GM12878 (cell line): ENCODE measurements around the gene GPR68. TPM values are rescaled to one million over a fixed set of nuclear protein-coding genes. Genes with fewer than 3 reads are reported as not detected.

ENCODE experiments used
- ATAC-seq: fragments of 200-7000 bp; cut with Tn5 transposase; 3 replicates; pipeline ENCODE4 v1.9.1; 2020; ENCODE audit warnings: mild to moderate bottlenecking, moderate library complexity
- BruUV-seq: library from RNA; stranded (reverse); fragments of 400-500 nt; replicated peaks from 2 replicates; lab custom pipeline; 2021; lab: Mats Ljungman, UMichigan
- CTCF ChIA-PET: fragments of 300-600 bp; sonication (Branson Sonifier 250); formaldehyde crosslinking; extraction: SDS; loops from one replicate; lab custom pipeline; 2021; ENCODE audit warnings: inconsistent platforms; lab: Yijun Ruan, JAX
- POLR2A ChIA-PET: fragments of 350-600 bp; formaldehyde crosslinking; extraction: SDS; loops from one replicate; lab custom pipeline; 2021; ENCODE audit warnings: inconsistent platforms; lab: Charles Lee
- RAD21 ChIA-PET: fragments of 300-600 bp; sonication (Branson Sonifier 250); formaldehyde crosslinking; loops from one replicate; lab custom pipeline; 2023; ENCODE audit warnings: antibody characterized with exemption; ENCODE audit not compliant: unreplicated experiment; lab: Charles Lee
- SMC1A ChIA-PET: fragments of 300-600 bp; sonication (Branson Sonifier 250); formaldehyde crosslinking; loops from one replicate; lab custom pipeline; 2023; ENCODE audit not compliant: unreplicated experiment, uncharacterized antibody; lab: Charles Lee
- DNase-seq: peaks from one replicate; pipeline ENCODE4 v3.0.0-alpha.2; 2011; ENCODE audit warnings: low read depth, low spot score
- FAIRE-seq: peaks from 3 replicates; lab custom pipeline; 2011; peaks lifted over from hg19 to GRCh38; lab: Jason Lieb, UNC
- H2AFZ ChIP-seq: 2 replicates; pipeline ENCODE4 v1.6.0; 2011; ENCODE audit warnings: low read depth, low read length, control low read depth; ENCODE audit not compliant: control insufficient read depth
- H3K27ac ChIP-seq: 2 replicates; pipeline ENCODE4 v1.5.1; 2011; ENCODE audit warnings: control low read depth; ENCODE audit not compliant: control insufficient read depth, insufficient read depth
- H3K27me3 ChIP-seq, 2 experiments: replicated peaks in 1 of 2; 2 replicates each; pipeline versions ENCODE4 v1.6.0 to v1.6.1; 2011; ENCODE audit warnings: low read length in 1 of 2; ENCODE audit not compliant: control insufficient read depth in 2 of 2, insufficient read depth in 2 of 2
- H3K36me3 ChIP-seq, 2 experiments: 2 replicates each; pipeline ENCODE4 v1.5.1; 2011; ENCODE audit warnings: low read length in 1 of 2; ENCODE audit not compliant: control insufficient read depth in 2 of 2, insufficient read depth in 2 of 2
- H3K4me1 ChIP-seq: 2 replicates; pipeline ENCODE4 v1.6.1; 2011; ENCODE audit warnings: mild to moderate bottlenecking, low read length, moderate library complexity, mixed read lengths; ENCODE audit not compliant: control insufficient read depth, insufficient read depth
- H3K4me2 ChIP-seq: 2 replicates; pipeline ENCODE4 v1.6.0; 2011; ENCODE audit warnings: control low read depth; ENCODE audit not compliant: control insufficient read depth, insufficient read depth
- H3K4me3 ChIP-seq: fragments of 200-600 bp; sonication (generic); 2 replicates; pipeline ENCODE4 v1.5.1; 2016
- H3K79me2 ChIP-seq: 2 replicates; pipeline ENCODE4 v1.6.0; 2011; ENCODE audit warnings: low read length; ENCODE audit not compliant: control insufficient read depth, insufficient read depth
- H3K9ac ChIP-seq: 2 replicates; pipeline ENCODE4 v1.8.0; 2011; ENCODE audit warnings: low read length, control low read depth, mixed read lengths; ENCODE audit not compliant: control insufficient read depth, insufficient read depth
- H3K9me3 ChIP-seq: replicated peaks from 3 replicates; pipeline ENCODE4 v1.5.1; 2011; ENCODE audit warnings: mild to moderate bottlenecking, low read length; ENCODE audit not compliant: control insufficient read depth, insufficient read depth
- H4K20me1 ChIP-seq: 2 replicates; pipeline ENCODE4 v1.6.0; 2011; ENCODE audit not compliant: control insufficient read depth, insufficient read depth
- WGBS: methylation state at CpG from one replicate; pipeline ENCODE4 v1.1.6; 2016; ENCODE audit warnings: low lambda C conversion rate; ENCODE audit not compliant: insufficient replicate concordance, insufficient coverage; ENCODE audit errors: missing lambda C conversion rate; 5-methylcytosine and 5-hydroxymethylcytosine counted together
- in situ Hi-C: fragments of 300-500 bp; cut with MboI; formaldehyde crosslinking; loops from 9 replicates; pipeline ENCODE4 v1.14.3; 2018; ENCODE audit warnings: mixed read lengths
- intact Hi-C: fragments of 100-400 bp; cut with micrococcal nuclease; formaldehyde crosslinking; loops from one replicate; pipeline ENCODE4 v1.14.2; 2022; ENCODE audit not compliant: unreplicated experiment
- polyA plus RNA-seq, 11 experiments: library from polyadenylated mRNA; depleted of rRNA in 4 of 11; unstranded in 6 of 11; stranded (reverse) in 5 of 11; fragments of >200 nt; fragmentation: Nextera tagmentation in 4 of 11; fragmentation: Illumina TruSeq in 1 of 11; extraction: Ambion mirVana in 4 of 11; extraction: Trizol in 1 of 11; gene quantifications; 1 replicate in 1 of 11; 2 replicates in 10 of 11; pipeline versions ENCODE4 v1.2.1 to v1.2.3, GENCODE V29; 2011 to 2016; ENCODE audit warnings: inconsistent platforms in 2 of 11, missing spikeins in 2 of 11, low read depth in 1 of 11
- total RNA-seq, 4 experiments: library from RNA; depleted of rRNA in 3 of 4; stranded (reverse); fragments of >200 nt in 3 of 4; fragmentation: Illumina TruSeq in 1 of 4; extraction: Trizol in 1 of 4; gene quantifications; 2 replicates each; pipeline versions ENCODE4 v1.2.1 to v1.2.3, GENCODE V29; 2013 to 2021
- TF ChIP-seq, protein P1 (sequence below): fragments of 450-650 bp; formaldehyde crosslinking; IDR thresholded peaks from 2 replicates; pipeline ENCODE4 v1.5.0; 2022; ENCODE audit warnings: mild to moderate bottlenecking, missing genetic modification characterization
- TF ChIP-seq, protein P2 (sequence below): IDR thresholded peaks from 2 replicates; pipeline ENCODE4 v1.6.1; 2011; ENCODE audit warnings: borderline replicate concordance, low read depth, mild to moderate bottlenecking, moderate library complexity, low read length; ENCODE audit not compliant: insufficient read depth, poor library complexity, severe bottlenecking

GPR68 gene
- total and polyA plus RNA-seq, 10 of the 15 experiments (the other 5 are each of a cell fraction or from before 2014, with no cell fraction given), result 0.06 to 3.4 (median 1.8) TPM

DNA sequence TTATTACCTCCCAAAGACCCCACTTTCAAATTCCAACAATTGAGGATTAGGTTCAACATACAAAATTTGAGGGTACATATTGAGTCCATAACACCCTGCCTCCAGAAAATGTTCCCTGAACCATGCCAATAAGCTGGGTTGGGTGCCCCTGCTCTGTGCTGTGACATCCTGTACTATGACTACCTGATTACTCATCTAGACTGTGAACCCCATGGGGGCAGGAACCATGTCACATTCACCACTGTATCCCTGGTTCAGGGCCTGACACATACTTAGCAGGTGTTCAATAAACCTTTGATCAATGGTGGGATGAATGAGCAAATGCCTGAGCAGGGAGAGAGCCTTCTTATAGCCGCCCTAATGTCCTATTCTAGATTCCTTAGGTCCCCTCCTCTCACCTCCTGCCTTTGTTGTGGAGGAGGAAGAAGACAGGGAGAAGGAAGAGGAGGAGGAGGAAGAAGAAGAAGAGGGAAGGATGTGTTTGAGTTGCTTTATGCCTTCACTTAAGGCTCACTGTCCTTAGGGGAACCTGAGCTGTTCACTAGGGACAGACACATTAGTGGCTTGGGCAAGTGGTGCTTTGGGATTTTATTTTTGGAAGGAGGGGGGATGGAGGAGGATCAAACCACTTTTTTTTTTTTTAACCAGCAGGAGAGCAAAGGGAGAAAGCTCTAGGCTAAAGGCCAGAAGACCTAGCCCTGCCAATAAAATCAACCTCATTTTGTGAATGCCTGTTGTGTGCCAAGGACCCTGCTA, 21.3 kb downstream of the GPR68 start:
- in situ Hi-C loops (no loop called here), intact Hi-C loops (no loop called here)
- no peaks in the 10 kb centered on the region for H4K20me1 ChIP-seq
- H3K27ac ChIP-seq, result no peak overlapping the region
- no peak overlapping the region for H3K4me3 ChIP-seq
- H2AFZ ChIP-seq, result no peak overlapping the region
- TF ChIP-seq, protein P1, sequence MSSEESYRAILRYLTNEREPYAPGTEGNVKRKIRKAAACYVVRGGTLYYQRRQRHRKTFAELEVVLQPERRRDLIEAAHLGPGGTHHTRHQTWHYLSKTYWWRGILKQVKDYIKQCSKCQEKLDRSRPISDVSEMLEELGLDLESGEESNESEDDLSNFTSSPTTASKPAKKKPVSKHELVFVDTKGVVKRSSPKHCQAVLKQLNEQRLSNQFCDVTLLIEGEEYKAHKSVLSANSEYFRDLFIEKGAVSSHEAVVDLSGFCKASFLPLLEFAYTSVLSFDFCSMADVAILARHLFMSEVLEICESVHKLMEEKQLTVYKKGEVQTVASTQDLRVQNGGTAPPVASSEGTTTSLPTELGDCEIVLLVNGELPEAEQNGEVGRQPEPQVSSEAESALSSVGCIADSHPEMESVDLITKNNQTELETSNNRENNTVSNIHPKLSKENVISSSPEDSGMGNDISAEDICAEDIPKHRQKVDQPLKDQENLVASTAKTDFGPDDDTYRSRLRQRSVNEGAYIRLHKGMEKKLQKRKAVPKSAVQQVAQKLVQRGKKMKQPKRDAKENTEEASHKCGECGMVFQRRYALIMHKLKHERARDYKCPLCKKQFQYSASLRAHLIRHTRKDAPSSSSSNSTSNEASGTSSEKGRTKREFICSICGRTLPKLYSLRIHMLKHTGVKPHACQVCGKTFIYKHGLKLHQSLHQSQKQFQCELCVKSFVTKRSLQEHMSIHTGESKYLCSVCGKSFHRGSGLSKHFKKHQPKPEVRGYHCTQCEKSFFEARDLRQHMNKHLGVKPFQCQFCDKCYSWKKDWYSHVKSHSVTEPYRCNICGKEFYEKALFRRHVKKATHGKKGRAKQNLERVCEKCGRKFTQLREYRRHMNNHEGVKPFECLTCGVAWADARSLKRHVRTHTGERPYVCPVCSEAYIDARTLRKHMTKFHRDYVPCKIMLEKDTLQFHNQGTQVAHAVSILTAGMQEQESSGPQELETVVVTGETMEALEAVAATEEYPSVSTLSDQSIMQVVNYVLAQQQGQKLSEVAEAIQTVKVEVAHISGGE (CRISPR knock-in tag), result no peak
- TF ChIP-seq, protein P2, sequence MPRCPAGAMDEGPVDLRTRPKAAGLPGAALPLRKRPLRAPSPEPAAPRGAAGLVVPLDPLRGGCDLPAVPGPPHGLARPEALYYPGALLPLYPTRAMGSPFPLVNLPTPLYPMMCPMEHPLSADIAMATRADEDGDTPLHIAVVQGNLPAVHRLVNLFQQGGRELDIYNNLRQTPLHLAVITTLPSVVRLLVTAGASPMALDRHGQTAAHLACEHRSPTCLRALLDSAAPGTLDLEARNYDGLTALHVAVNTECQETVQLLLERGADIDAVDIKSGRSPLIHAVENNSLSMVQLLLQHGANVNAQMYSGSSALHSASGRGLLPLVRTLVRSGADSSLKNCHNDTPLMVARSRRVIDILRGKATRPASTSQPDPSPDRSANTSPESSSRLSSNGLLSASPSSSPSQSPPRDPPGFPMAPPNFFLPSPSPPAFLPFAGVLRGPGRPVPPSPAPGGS, result peak; percentile 83
- H3K4me1 ChIP-seq, result peaks cover 20% of the 10 kb centered on the region
- no peak for DNase-seq
- TSS peak; percentile 48 for BruUV-seq
- ChIA-PET CTCF (no interaction called here), SMC1A (interaction anchor here (0.7 to 1.2 kb wide), 4 partner anchors 20 to 150 kb away, joined by 3 to 5 read pairs (median 3); no protein-coding TSS in a partner anchor), POLR2A (interaction anchor here (0.7 kb wide), 1 partner anchor 16 kb away, joined by 3 read pairs; no protein-coding TSS in a partner anchor), RAD21 (interaction anchor here (1.2 to 1.4 kb wide), 2 partner anchors 38 to 321 kb away, joined by 3 read pairs; no protein-coding TSS in a partner anchor)
- FAIRE-seq, result no peak
- no peaks in the 10 kb centered on the region for H3K9me3 ChIP-seq
- 0 out of 3 replicates have a peak, but pooled peaks have one; percentile 9 for ATAC-seq
- 95% methylated on average over 1 of the region's 1 CpG for WGBS
- peaks cover 3 to 9% of the 10 kb centered on the region in 2 experiments for H3K36me3 ChIP-seq
- H3K9ac ChIP-seq, result no peak overlapping the region
- no peaks in the 10 kb centered on the region for H3K27me3 ChIP-seq
- no peak overlapping the region for H3K4me2 ChIP-seq
- no peaks in the 10 kb centered on the region for H3K79me2 ChIP-seq
